Prostate gland (tissue), 2 donors: ENCODE data around the gene OTX2.

ENCODE experiments used
- POLR2A ChIP-seq: fragments of 450-650 bp; IDR thresholded peaks from one replicate; pipeline ENCODE4 v1.6.1; 2016; ENCODE audit warnings: antibody characterized with exemption, mild to moderate bottlenecking
- TF ChIP-seq, protein P1 (sequence below), 4 experiments: fragments of 200-600 bp in 2 of 4; fragments of 450-650 bp in 2 of 4; sonication (generic) in 2 of 4; IDR thresholded peaks; 1 replicate in 3 of 4; 2 replicates in 1 of 4; pipeline ENCODE4 v1.5.1; 2016 to 2019; ENCODE audit warnings: antibody characterized with exemption in 4 of 4, mild to moderate bottlenecking in 2 of 4, moderate library complexity in 2 of 4

DNA sequence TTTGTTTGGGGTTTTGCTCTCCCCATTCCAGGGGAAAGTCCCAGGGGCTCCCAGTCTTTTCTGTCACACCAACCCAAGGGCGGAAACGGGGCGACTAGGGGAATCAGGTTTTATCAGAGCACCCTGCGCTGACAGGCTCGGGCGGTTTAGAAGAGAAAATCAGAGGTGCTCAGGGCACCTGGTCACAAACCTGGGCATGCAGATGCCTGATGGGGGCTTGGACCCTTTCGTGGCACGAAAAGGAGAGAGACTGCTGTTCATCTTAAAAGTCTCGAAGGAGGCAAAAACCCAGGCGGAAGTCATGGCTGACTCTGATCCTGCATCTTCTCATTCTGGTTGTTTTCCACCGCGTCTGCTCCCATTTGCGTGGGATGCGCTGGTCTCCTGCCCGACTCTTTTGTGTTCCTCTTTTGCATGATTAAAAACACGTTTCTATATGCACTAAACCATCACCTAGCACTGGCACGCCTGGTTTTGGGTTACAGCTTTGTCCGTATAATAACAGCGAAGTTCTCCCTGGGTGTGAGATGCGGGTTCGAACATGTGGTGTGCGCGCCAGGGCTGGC, 13.2 kb downstream of the OTX2 start:
- TF ChIP-seq, protein P1, sequence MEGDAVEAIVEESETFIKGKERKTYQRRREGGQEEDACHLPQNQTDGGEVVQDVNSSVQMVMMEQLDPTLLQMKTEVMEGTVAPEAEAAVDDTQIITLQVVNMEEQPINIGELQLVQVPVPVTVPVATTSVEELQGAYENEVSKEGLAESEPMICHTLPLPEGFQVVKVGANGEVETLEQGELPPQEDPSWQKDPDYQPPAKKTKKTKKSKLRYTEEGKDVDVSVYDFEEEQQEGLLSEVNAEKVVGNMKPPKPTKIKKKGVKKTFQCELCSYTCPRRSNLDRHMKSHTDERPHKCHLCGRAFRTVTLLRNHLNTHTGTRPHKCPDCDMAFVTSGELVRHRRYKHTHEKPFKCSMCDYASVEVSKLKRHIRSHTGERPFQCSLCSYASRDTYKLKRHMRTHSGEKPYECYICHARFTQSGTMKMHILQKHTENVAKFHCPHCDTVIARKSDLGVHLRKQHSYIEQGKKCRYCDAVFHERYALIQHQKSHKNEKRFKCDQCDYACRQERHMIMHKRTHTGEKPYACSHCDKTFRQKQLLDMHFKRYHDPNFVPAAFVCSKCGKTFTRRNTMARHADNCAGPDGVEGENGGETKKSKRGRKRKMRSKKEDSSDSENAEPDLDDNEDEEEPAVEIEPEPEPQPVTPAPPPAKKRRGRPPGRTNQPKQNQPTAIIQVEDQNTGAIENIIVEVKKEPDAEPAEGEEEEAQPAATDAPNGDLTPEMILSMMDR (IDR thresholded peaks at IDR 0.05): no peak
- no peak for TF ChIP-seq POLR2A
